Subcutaneous preadipocyte (primary cell): Measurements from ENCODE around the gene SLFNL1. TPM values are rescaled to one million over a fixed set of nuclear protein-coding genes. Genes with fewer than 3 reads are reported as not detected.

ENCODE experiments used
- total RNA-seq: library from RNA; depleted of rRNA; stranded (reverse); fragments of >200 nt; gene quantifications from 2 replicates; pipeline ENCODE4 v1.2.3, GENCODE V29; 2012

The SLFNL1 gene
- under 0.01 and 0.20 TPM in 2 replicates for total RNA-seq

DNA sequence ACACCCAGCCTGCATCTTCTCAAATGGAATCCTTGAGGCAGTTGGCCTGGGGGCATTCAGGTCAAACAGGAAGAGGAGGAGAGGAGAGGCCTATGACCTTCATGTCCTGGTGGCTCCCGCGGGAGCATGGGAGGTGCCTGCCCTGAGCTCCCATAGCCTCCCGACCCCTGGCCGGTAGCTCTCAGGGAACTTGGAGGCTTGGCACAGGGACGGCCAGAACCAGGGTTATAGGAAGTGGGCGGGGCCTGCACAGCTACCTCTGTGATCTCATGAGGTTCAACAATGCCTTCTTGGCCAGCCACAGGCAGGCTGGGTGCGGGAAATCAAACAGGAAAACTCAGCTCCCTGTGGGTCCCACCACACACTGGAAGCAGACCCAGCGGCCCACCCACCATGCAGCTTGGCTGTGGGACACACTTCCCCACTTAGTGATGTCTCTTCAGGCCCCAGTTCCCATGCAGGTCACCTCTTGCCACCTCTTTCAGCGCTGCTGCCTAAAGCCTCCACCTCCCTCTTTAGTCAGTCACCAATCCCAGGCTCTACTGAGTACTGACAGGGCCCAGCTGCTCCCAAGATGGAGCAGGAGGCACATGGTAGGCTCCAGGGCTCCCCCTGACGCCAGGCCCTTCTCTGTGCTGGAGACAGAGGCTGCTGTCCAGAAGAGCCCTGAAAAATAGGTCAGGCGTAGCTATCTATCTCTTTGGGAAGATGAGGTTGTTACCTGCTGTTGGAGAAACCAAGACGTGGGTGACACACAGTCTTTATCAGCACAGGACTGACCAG is at the start of gene SLFNL1:
TSS of gene SLFNL1 (minus strand) at position 200 of the 783 bp plus-strand sequence. CDS start 1,065 bp downstream, outside the sequence.

DNA sequence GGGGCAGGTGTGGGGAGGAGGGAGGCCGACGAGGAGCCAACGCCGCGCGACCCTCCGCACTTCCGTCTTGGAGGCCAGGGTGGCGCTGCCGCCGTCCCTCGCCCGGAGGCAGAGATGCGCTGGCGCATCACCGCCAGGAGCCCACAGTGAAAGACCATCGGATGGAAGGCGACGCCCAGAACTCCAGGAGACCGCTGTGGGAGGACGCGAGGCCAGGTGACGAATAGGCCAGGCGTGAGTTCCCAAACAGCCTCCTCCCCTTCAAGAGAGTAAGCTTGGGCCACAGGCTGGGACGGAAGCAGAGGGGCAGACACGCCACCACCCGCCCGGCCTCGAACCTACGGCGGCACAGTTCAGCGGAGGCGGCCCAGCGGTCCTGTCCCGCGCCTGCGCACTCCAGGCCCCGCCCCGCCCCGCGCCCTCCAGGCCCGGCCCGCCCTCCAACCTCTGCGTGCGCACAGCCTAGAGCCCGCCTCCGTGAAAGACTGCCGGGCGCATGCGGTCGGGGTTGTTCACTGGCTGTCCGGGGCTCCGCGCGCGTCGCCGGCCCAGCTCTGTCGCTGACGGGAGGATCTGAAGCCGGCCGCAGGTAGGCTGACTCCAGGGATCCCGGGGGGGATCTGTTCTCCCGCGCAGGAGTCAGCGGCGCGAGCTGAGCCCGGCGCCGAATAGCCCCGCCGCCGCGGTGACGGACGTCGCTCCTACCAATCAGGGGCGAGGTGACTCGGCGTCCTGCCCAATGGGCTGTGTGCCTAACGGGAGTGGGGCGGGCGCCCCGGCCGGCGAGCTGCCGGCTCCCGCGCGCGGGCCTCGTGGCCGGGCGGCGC is 42.1 kb downstream of the SLFNL1 start, which contains the start of gene CTPS1:
TSS of gene CTPS1 (plus strand) at position 456 of the 827 bp plus-strand sequence. CDS start 3,595 bp downstream, outside the sequence.

Other genes starting within 250 kb of the SLFNL1 start
- not detected in 2 replicates for gene KCNQ4, start 237.9 kb downstream of the SLFNL1 start, total RNA-seq
- gene CITED4, start 159.4 kb downstream of the SLFNL1 start, total RNA-seq, result 1.8 and 7.8 TPM in 2 replicates
- gene CTPS1, start 42.0 kb downstream of the SLFNL1 start, total RNA-seq, result 18.4 and 38.5 TPM in 2 replicates
- 10.3 and 16.6 TPM in 2 replicates for gene SCMH1, start 220.6 kb upstream of the SLFNL1 start, total RNA-seq